Prostate gland (tissue), 2 donors: ENCODE results near the gene CD70.

ENCODE experiments used
- POLR2A ChIP-seq: fragments of 450-650 bp; IDR thresholded peaks from one replicate; pipeline ENCODE4 v1.6.1; 2016; ENCODE audit warnings: antibody characterized with exemption, mild to moderate bottlenecking
- POLR2AphosphoS5 ChIP-seq: sonication (generic); formaldehyde crosslinking; IDR thresholded peaks from one replicate; pipeline ENCODE4 v1.6.1; 2017; ENCODE audit warnings: antibody characterized with exemption
- TF ChIP-seq, protein P1 (sequence below), 4 experiments: fragments of 200-600 bp in 2 of 4; fragments of 450-650 bp in 2 of 4; sonication (generic) in 2 of 4; IDR thresholded peaks; 1 replicate in 3 of 4; 2 replicates in 1 of 4; pipeline ENCODE4 v1.5.1; 2016 to 2019; ENCODE audit warnings: antibody characterized with exemption in 4 of 4, mild to moderate bottlenecking in 2 of 4, moderate library complexity in 2 of 4

DNA sequence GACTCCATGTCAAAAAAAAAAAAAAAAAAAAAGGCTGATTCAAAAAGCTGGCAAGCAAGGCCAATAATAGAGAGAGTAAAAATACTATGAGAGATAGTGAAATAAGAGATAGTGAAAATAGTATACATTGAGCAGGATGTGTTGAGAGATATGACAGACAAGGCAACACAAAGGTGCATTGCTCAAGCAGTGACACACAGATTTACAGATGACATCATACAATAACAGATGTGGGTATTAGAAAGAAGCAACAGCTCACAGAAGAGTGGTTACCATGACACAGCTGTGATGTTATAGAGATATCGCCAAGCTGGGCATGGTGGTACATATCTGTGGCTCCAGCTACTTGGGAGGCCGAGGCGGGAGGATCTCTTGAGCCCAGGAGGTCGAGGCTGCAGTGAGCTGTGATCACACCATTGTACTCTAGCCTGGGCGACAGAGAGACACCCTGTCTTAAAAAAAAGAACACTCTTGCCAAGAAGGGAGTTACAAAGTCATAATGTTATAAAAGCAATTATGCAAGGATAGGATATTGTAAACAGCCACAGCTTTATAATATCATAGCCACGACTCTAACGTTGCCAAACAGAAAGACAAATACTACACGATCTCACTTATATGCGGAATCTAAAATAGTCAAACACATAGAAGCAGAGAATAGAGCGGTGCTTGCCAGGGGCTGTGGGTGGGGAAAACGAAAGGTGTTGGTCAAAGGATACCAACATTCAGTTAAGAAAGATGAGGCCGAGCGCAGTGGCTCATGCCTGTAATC, 49.8 kb downstream of the CD70 start:
- TF ChIP-seq, protein P1, sequence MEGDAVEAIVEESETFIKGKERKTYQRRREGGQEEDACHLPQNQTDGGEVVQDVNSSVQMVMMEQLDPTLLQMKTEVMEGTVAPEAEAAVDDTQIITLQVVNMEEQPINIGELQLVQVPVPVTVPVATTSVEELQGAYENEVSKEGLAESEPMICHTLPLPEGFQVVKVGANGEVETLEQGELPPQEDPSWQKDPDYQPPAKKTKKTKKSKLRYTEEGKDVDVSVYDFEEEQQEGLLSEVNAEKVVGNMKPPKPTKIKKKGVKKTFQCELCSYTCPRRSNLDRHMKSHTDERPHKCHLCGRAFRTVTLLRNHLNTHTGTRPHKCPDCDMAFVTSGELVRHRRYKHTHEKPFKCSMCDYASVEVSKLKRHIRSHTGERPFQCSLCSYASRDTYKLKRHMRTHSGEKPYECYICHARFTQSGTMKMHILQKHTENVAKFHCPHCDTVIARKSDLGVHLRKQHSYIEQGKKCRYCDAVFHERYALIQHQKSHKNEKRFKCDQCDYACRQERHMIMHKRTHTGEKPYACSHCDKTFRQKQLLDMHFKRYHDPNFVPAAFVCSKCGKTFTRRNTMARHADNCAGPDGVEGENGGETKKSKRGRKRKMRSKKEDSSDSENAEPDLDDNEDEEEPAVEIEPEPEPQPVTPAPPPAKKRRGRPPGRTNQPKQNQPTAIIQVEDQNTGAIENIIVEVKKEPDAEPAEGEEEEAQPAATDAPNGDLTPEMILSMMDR (IDR thresholded peaks at IDR 0.05) = no peak
- no peak for TF ChIP-seq POLR2A
- TF ChIP-seq POLR2AphosphoS5 = no peak
